GM18519 (cell line): ENCODE results near the gene COPZ2.
"Not testable (repeated sequence)": the region's sequence is repeated elsewhere in the genome, so short reads cannot be mapped to it uniquely, and the experiment has no call there.

Experiments
- ATAC-seq: cut with Tn5 transposase; IDR thresholded peaks from one replicate; pipeline ENCODE4 v1.9.1; 2021; ENCODE audit warnings: mild to moderate bottlenecking, moderate library complexity; ENCODE audit not compliant: unreplicated experiment, low FRiP score

The COPZ2 gene

DNA sequence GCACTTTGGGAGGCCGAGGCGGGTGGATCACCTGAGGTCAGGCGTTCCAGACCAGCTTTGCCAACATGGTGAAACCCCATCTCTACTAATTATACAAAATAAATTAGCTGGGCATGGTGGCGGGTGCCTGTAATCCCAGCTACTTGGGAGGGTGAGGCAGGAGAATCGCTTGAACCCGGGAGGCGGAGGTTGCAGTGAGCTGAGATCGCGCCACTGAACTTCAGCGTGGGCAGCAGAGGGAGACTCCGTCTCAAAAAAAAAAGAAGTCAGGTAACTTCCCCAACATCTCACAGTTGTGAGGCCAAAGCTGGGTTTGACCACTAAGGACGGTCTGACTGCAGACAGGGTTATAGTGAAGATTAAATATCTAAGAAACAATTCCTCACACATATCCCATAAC, 2.9 kb downstream of the COPZ2 start:
- not testable (repeated sequence) for ATAC-seq

DNA sequence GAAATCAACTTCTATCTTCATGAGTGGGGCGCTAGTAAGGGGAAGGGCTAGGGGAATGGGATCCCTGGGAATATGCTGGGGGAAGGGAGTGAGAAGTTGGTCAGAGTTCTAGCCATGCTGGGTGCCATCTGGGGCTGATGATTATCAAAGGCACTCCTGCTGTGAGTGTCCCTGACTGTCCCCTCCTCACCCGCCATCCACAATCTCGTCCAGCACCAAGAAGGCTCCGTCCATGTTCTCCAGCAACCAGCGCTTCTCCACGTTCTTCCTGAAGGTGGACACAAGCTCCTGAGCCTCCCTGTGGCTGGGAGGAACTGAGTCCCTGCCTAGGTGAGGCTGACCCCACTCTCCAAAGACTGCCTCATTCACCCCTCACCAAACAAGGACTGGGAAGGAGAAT, 5.6 kb downstream of the COPZ2 start:
- ATAC-seq: no peak

GRCh38 chr17:48030531-48030930, 7.1 kb downstream of the COPZ2 start:
- no peak for ATAC-seq

- no peak for ATAC-seq
These were observed 8.9 kb downstream of the COPZ2 start for GRCh38 chr17:48028736-48029135.

GRCh38 chr17:48027322-48027981, 10.1 kb downstream of the COPZ2 start:
- ATAC-seq: no peak

DNA sequence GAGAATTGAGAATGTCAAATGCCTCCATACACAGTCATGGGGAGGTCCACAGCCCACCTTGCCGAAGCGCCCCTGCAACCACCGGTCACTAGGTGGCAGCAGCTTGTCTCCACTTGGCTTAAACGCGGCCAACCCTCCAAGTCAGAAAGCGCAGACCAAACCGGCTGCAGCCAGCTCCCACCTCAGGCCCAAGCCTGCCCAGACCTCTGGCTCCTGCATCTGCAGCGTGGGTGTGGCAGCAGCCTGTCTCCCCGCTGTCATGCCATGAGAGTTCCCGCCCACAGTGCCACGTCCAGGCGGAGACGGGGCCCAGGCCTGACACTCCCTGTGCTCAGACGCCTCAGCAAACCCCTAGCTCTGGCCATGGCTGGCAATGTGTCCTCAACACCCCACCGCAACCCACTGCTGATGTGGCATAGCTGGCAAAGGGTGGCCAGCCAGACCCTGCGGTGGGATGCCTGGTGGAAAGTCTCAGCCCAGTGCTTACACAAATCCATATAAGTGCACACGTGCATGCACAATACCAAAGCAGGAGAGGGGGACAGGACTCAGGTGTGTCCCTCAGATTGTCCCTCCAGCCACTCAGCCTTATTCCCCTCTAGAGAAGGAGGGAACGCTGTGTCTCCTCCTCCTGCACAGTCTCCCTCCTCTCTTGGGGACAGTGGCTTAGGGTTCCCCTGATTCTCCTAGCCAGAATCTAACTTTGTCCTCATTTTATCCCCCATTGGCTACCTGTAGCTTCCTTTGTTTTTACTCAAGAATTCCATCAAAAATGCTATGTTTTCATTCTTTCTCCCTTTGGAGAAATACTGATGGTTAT, 10.9 kb downstream of the COPZ2 start:
- peak; percentile 33 for ATAC-seq

DNA sequence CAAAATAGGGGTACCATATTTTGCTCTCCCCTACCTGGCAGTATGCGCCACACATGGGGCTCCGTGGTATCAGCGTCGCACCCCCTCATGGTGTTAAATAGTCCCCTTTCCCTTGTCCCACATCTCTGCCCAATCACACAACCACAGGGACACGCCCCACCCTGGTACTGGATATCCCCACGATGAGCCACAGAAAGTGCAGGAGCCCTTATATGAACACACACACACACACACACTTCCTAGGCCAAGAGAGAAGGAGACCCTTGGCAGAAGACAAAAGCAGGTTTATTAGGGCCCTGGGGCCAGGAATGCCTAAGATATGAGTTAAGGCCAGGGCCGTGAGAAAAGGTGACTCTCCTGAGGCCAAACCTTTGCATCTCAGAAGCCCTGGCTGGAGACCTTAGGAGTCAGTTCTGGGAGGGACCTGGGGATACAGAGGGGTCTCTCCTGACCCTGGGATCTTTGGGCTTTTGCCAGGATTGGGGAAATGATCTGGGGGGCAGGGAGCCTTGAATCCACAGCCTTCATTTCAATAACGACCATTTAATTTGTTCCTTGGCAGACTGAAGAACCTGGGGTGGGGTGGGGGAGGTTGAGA, 11.6 kb downstream of the COPZ2 start:
- no peak for ATAC-seq

DNA sequence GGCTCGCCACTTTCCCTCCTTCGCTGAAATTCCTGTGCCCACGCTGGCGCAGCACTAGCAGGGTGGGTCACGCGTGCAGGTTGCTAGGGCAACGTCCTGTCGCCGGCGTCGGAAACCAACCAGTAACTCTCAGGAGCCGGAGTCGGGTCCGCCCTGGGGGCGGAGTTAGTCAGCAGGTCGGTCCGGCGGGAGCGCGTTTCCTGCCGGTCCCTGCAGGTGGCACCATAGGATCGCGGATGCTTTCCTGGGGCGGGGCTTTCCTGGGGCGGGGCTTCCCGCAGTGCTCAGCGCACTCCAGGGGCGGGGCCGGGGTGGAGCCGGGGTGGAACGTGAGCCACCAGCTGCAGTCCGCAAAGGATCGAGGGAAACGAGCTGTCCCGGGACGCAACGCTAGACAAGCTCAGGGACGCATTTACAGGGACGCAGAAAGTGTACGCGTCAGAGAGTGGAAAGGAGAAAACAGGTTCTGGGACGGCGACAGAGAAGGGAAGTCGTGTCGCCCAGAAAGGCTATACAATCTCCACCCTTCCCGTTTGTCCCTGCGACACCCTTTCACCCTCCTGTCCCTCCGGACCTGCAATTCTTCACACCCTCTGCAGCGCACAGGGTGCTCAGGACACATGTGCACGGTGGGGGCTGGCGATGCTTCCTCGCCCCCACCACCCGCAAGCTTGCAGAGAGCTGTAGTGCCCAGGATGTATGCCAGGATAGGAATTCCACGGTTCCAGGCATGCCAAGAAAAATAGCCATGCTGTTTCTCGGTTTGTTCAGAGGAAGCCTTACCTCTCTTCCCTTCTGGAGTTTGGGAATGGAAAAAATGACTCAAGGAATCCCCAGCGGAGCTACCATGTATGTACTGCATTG, 12.3 kb downstream of the COPZ2 start:
- peak; percentile 70 for ATAC-seq

DNA sequence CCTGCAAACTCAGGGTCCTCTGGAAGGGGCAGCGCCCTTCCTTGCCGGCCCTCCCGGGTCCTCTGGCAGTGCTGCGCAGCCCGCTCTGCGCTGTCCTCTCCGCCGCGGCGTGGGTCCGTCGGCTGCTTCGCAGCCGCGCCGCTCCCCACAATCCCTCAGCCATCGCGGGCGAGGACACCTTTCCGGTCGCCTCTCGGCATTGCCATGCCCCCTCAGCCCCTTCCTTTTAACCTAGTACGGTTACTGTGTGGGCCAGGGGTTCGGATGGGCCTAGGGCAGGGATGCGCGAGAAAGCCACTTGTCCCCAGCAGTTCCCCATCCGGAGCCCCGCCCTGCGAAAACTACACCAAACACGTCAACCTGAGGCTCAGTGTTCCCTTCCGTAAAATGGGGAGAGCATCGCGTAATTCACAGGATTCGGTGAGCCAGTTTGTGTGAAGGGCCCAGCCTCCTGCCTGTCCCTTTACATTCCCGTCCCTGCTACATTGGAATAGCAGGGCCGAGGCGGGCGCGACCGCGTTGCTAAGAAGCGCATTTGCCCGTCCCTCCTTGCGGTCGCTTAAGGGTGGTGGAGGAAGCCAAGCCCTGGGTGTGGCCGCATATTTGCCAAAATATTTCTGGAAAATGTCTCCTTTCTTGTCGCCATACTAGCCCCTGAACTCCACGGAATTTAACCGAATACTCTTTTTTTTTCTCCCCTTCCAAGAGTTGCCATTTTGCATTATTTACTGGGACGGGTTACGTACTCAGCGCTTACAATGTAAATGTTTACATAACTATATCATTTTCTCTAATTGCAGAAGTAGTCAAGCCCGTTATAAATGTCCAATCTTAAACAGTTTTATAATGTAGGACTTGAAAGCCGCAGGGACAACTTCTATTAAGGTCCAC, 13.2 kb downstream of the COPZ2 start:
- ATAC-seq: peak; percentile 10

- ATAC-seq: no peak
These were observed 14.0 kb downstream of the COPZ2 start for GRCh38 chr17:48023400-48024148.

DNA sequence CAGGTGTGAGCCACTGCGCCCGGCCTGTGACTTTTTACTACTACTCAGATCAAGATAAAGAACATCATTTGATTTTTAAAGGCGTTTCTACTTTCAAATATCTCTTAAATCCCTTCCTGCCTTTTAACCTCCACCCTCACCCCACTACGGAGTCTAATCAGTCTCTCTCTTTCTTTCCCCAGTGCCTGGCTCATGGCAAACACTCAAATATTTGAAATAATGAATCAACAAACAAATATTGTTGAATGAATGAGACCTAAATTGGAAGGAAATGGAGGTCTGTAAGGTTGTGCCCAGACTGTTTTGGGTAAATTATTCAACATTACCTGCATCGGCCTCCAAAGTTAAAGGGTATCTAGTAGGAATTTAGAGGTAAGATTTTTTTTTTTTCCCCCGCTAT, 14.7 kb downstream of the COPZ2 start:
- ATAC-seq: no peak

DNA sequence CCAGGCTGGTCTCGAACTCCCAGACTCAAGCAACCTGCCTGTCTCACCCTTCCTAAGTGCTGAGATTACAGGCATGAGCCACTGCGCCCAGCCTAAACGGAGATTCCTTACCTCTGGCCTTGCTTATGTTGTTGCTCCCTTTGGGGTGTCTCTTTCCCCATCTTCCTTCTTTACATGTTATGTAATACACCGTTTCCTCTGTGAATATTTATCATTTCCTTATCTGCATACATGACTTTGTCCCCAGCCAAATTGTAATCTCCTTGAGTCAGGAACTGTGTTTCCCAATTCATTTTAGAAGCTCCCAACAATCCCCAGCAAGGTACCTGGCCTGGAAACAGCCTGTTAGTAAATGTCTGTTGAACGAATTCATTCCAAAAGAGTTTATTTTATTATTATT, 15.7 kb downstream of the COPZ2 start:
- no peak for ATAC-seq

DNA sequence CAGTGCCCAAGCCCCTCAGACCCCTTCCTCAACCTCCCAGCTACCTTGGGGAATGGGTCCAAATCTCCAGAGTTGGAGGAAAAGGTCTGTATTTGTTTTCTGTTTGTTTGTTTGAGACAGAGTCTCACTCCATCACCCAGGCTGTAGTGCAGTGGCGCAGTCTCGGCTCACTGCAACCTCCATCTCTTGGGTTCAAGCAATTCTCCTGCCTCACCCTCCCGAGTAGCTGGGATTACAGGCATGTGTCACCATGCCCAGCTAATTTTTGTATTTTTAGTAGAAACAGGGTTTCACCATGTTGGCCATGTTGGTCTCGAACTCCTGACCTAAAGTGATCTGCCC, 19.8 kb downstream of the COPZ2 start:
- not testable (repeated sequence) for ATAC-seq

GRCh38 chr17:48016112-48016511, 21.5 kb downstream of the COPZ2 start:
- no peak for ATAC-seq

- no peak for ATAC-seq
These were observed 22.9 kb downstream of the COPZ2 start for GRCh38 chr17:48014595-48015111.

GRCh38 chr17:48013876-48014594, 23.6 kb downstream of the COPZ2 start:
- no peak for ATAC-seq

- ATAC-seq: no peak
These were observed 24.9 kb downstream of the COPZ2 start for GRCh38 chr17:48012654-48013053.

DNA sequence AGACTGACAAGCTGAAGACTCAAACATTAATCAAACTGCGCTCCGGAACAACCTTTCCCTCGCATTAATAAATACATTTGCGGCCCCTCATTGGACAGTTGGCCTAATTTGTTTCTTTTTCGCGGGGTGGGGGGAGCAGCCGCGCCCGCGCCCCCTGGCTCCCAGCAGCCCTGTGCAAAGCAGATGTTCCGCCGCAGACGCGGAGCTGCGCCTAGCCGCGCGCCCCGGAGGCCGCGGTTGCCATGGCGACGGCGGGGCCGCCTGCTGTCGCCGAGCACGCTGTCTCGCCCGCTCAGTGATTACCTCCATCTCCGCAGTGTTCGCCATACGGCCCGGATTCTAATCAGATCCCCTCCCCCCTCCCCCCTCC, 25.5 kb downstream of the COPZ2 start:
- no peak for ATAC-seq
